ENCODE measurements around the gene GRID1. TPM values are rescaled to one million over a fixed set of nuclear protein-coding genes. Genes with fewer than 3 reads are reported as not detected.
"Not testable (repeated sequence)": the region's sequence is repeated elsewhere in the genome, so short reads cannot be mapped to it uniquely, and the experiment has no call there.

GRID1 gene
- total RNA-seq, 1 donor from 2014 or later, result 0.22 TPM

DNA sequence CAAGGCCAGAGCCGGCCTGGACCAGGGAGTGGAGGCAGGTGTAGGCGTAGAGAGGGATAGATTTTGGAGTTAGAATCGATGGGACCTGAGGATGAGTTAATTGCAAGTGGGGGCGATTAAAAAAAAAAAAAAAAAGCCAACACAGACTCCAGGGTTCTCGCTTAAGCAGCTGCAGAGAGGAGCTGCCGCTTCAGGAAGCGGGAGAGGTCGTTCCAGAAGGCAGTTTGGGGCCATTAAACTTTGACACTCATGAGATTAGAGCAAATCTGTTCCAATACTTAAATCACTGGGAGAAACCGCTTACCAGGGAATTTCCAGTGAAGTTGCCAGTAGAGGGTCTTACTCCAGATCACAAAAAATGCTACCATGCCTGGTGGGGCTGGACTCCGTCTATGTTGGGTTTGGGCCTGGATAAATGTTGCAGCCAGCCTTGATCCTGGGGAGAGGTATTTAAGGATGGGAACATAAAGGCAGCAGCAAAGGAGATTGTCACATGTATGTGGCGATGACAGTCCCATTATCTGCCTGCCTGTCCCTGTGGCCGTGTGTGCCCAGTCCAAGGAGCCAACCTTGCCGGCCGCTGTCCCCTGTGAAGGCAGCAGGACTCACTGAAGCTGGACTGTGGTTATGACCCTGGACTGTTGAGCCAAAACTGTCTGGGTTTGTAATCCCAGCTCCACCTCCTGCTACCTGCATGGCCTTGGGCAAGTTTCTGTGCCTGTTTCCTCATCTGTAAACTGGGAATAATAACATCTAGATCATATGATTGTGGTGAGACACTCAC, 23.9 kb upstream of the GRID1 start:
- Mint-ChIP-seq H3K4me1 (ENCODE audit: low read depth) (peaks cover 4% of the 10 kb centered on the region), H3K4me3 (ENCODE audit: low read depth) (no peak overlapping the region), H3K27me3 (peaks cover 55% of the 10 kb centered on the region), H3K9me3 (ENCODE audit: low read depth) (no peaks in the 10 kb centered on the region), H3K36me3 (ENCODE audit: insufficient read depth) (no peaks in the 10 kb centered on the region), H3K27ac (no peak overlapping the region)
- DNase-seq (ENCODE audit: low spot score, unreplicated experiment), result no peak
- TF ChIP-seq, protein P1, sequence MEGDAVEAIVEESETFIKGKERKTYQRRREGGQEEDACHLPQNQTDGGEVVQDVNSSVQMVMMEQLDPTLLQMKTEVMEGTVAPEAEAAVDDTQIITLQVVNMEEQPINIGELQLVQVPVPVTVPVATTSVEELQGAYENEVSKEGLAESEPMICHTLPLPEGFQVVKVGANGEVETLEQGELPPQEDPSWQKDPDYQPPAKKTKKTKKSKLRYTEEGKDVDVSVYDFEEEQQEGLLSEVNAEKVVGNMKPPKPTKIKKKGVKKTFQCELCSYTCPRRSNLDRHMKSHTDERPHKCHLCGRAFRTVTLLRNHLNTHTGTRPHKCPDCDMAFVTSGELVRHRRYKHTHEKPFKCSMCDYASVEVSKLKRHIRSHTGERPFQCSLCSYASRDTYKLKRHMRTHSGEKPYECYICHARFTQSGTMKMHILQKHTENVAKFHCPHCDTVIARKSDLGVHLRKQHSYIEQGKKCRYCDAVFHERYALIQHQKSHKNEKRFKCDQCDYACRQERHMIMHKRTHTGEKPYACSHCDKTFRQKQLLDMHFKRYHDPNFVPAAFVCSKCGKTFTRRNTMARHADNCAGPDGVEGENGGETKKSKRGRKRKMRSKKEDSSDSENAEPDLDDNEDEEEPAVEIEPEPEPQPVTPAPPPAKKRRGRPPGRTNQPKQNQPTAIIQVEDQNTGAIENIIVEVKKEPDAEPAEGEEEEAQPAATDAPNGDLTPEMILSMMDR (IDR thresholded peaks at IDR 0.05; ENCODE audit: unreplicated experiment), result no peak

DNA sequence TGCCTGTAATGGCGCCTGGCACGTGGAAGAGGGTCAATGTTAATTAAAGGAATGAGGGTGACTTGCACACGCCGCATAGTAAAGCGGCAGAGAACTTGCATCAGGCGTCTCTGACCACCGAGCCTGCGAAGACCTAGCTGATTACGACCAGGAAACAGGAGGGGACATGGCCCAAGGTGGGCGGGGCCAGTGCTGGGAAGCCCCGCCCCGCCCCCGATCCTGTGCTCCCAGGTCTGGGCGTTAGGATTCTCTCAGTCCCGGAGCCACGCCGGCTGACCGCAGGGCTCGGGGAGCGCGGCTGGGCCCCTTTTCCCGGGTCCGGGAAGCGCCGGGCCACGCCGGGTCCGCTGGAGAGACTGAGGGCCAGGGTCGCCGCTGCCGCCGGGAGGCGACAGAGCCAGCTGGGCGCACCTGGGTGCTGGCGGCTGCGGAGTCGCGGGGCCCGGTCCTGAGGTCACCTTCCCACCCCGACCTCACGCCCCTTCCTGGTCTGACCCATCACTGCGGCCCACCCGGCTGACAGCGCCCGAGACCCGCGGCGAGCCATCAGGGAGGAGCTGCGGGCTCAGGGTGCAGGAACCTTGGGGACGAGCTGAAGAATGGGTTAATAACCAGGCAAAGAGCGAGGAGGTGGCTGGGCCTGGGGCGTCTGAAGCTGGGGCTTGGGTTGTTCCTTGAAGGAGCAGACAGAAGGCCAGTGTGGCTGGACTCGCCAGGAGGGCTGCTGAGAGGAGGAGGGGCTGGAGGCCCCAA, 23.0 kb upstream of the GRID1 start:
- peak; percentile 52 for DNase-seq (ENCODE audit: low spot score, unreplicated experiment)
- peaks cover 61% of the 10 kb centered on the region for H3K27me3 Mint-ChIP-seq
- H3K4me3 Mint-ChIP-seq (ENCODE audit: low read depth), result peak overlapping the region; percentile 63
- no peaks in the 10 kb centered on the region for H3K9me3 Mint-ChIP-seq (ENCODE audit: low read depth)
- H3K36me3 Mint-ChIP-seq (ENCODE audit: insufficient read depth), result no peaks in the 10 kb centered on the region
- H3K4me1 Mint-ChIP-seq (ENCODE audit: low read depth), result peaks cover 4% of the 10 kb centered on the region
- TF ChIP-seq, protein P1 (IDR thresholded peaks at IDR 0.05; ENCODE audit: unreplicated experiment), result peak; percentile 15
- no peak overlapping the region for H3K27ac Mint-ChIP-seq

DNA sequence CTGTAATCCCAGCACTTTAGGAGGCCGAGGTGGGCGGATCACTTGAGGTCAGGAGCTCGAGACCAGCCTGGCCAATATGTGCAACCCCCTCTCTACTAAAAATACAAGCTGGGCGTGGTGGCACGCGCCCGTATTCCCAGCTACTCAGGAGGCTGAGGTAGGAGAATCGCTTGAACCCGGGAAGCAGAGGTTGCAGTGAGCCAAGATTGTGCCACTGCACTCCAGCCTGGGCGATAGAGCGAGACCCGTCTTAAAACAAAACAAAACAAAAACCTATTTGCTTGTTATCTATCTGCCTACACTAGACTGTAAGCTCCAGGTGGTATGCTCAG, 22.5 kb upstream of the GRID1 start:
- H3K27me3 Mint-ChIP-seq, result peaks cover 65% of the 10 kb centered on the region
- peak overlapping the region; percentile 63 for H3K4me3 Mint-ChIP-seq (ENCODE audit: low read depth)
- not testable (repeated sequence) for H3K36me3 Mint-ChIP-seq (ENCODE audit: insufficient read depth); H3K9me3 Mint-ChIP-seq (ENCODE audit: low read depth); DNase-seq (ENCODE audit: low spot score, unreplicated experiment); H3K27ac Mint-ChIP-seq; H3K4me1 Mint-ChIP-seq (ENCODE audit: low read depth)

DNA sequence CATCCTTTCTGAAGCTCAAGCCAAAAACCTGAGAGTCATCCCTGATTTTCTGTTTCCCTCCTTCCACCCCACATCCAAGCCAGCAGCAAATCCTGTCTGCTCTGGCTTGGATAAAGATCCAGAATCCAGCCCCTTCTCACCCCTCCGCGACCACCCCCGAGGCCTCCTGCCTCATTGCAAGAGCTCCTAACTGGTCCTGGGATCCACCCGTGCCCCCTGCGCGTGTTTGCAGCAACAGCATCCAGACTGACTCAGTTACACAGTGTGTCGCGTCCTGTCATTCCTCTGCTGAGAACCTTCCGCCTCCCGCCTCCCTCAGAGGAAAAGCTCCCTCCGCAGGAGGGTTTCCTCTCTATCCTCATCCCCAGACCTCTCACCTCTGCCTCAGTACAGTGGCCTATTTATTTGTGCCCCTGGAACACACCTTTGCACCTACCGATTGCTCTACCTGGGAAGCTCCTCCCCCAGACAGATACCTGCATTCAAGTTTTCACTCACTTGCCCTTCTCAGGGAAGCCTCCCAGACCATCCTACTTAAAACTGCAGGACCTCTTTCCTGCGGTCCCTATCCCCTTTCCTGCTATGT, 21.6 kb upstream of the GRID1 start:
- no peak for DNase-seq (ENCODE audit: low spot score, unreplicated experiment)
- Mint-ChIP-seq H3K27ac (no peak overlapping the region), H3K4me3 (ENCODE audit: low read depth) (no peak overlapping the region), H3K36me3 (ENCODE audit: insufficient read depth) (no peaks in the 10 kb centered on the region), H3K27me3 (peaks cover 64% of the 10 kb centered on the region), H3K9me3 (ENCODE audit: low read depth) (no peaks in the 10 kb centered on the region), H3K4me1 (ENCODE audit: low read depth) (peaks cover 4% of the 10 kb centered on the region)
- TF ChIP-seq, protein P1 (IDR thresholded peaks at IDR 0.05; ENCODE audit: unreplicated experiment), result no peak

DNA sequence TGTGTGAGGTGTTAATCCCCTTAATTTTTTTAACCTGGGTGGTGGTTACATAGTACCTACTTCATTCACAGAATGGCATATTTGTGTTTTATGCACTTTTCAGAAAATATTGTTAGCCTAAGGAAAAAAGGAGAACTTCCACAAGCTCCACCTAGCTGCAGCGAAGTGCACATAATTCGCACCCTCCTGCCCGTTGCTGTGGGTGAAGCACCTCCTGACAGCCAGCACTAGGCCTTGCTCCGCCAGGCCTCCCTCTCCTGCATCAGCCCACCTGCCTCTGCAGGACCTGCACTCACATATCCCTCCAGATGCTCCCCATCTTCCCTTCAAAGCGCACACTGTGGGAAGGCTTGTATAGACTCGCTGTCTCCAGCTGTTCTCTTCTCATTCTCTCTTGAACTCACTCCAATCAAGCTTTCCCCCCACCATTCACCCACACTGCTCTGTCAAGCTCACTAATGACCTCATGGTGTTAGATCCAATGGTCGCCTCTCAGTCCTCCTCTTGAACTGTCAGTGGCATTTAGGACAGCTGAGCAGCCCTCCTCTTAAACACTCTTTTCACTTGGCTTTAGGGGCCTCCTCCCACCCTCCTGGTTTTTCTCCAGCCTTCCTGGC, 20.7 kb upstream of the GRID1 start:
- no peak overlapping the region for H3K27ac Mint-ChIP-seq
- H3K4me1 Mint-ChIP-seq (ENCODE audit: low read depth), result peaks cover 4% of the 10 kb centered on the region
- no peaks in the 10 kb centered on the region for H3K36me3 Mint-ChIP-seq (ENCODE audit: insufficient read depth)
- no peaks in the 10 kb centered on the region for H3K9me3 Mint-ChIP-seq (ENCODE audit: low read depth)
- TF ChIP-seq, protein P1 (IDR thresholded peaks at IDR 0.05; ENCODE audit: unreplicated experiment), result no peak
- no peak for DNase-seq (ENCODE audit: low spot score, unreplicated experiment)
- peaks cover 61% of the 10 kb centered on the region for H3K27me3 Mint-ChIP-seq
- no peak overlapping the region for H3K4me3 Mint-ChIP-seq (ENCODE audit: low read depth)

Data from progenitor cell of endocrine pancreas (in vitro differentiated cells).